Neutrophil (primary cell): ENCODE results near the gene LPCAT1.

Source experiments
- H3K27ac ChIP-seq: fragments of 200-600 bp; sonication (generic); 2 replicates; pipeline ENCODE4 v1.5.1; 2016; ENCODE audit warnings: mild to moderate bottlenecking, moderate library complexity
- H3K27me3 ChIP-seq: fragments of 200-600 bp; sonication (generic); 2 replicates; pipeline ENCODE4 v1.6.0; 2016; ENCODE audit warnings: mild to moderate bottlenecking
- H3K36me3 ChIP-seq: fragments of 200-600 bp; sonication (generic); 2 replicates; pipeline ENCODE4 v1.5.1; 2017
- H3K4me1 ChIP-seq, 2 experiments: fragments of 200-600 bp in 1 of 2; sonication (generic) in 1 of 2; 1 replicate in 1 of 2; 2 replicates in 1 of 2; pipeline versions ENCODE4 v1.5.1 to v1.6.1; 2013 to 2016; ENCODE audit warnings: low read depth in 1 of 2, low read length in 1 of 2, mild to moderate bottlenecking in 1 of 2, moderate library complexity in 1 of 2; ENCODE audit not compliant: control insufficient read depth in 1 of 2, insufficient read depth in 1 of 2
- H3K4me3 ChIP-seq, 2 experiments: fragments of 200-600 bp in 1 of 2; sonication (generic) in 1 of 2; 1 replicate in 1 of 2; 2 replicates in 1 of 2; pipeline ENCODE4 v1.5.1; 2013 to 2016; ENCODE audit warnings: low read depth in 1 of 2, low read length in 1 of 2, mild to moderate bottlenecking in 1 of 2, moderate library complexity in 1 of 2
- H3K9me3 ChIP-seq: fragments of 200-600 bp; sonication (generic); 2 replicates; pipeline ENCODE4 v1.5.1; 2016
- CTCF ChIP-seq: fragments of 200-600 bp; sonication (generic); IDR thresholded peaks from 2 replicates; pipeline ENCODE4 v1.5.1; 2016; ENCODE audit warnings: antibody characterized with exemption

LPCAT1 gene

GRCh38 chr5:1522601-1523479 is 920 bp downstream of the LPCAT1 start:
- no peaks in the 10 kb centered on the region for H3K27me3 ChIP-seq
- peak overlapping the region; percentile 83 to 84 for H3K4me3 ChIP-seq
- peaks cover 28 to 39% of the 10 kb centered on the region in 2 experiments for H3K4me1 ChIP-seq
- no peak for TF ChIP-seq CTCF
- H3K27ac ChIP-seq = peak overlapping the region; percentile 94
- H3K36me3 ChIP-seq = peaks cover 30% of the 10 kb centered on the region
- no peaks in the 10 kb centered on the region for H3K9me3 ChIP-seq

GRCh38 chr5:1521671-1522600 is 1.8 kb downstream of the LPCAT1 start:
- Histone ChIP-seq H3K27ac (peak overlapping the region; percentile 94), H3K36me3 (peaks cover 30% of the 10 kb centered on the region), H3K4me3 (peak overlapping the region; percentile 83 to 84), H3K27me3 (no peaks in the 10 kb centered on the region), H3K4me1 (peaks cover 37 to 48% of the 10 kb centered on the region in 2 experiments), H3K9me3 (no peaks in the 10 kb centered on the region)
- TF ChIP-seq CTCF = no peak

- peak overlapping the region; percentile 94 for H3K27ac ChIP-seq
- H3K4me3 ChIP-seq = no peak overlapping the region
- no peaks in the 10 kb centered on the region for H3K27me3 ChIP-seq
- H3K9me3 ChIP-seq = no peaks in the 10 kb centered on the region
- TF ChIP-seq CTCF = no peak
- peaks cover 48 to 58% of the 10 kb centered on the region in 2 experiments for H3K4me1 ChIP-seq
- peaks cover 30% of the 10 kb centered on the region for H3K36me3 ChIP-seq
These were observed 2.8 kb downstream of the LPCAT1 start for GRCh38 chr5:1520791-1521453.

- Histone ChIP-seq H3K9me3 (no peaks in the 10 kb centered on the region), H3K4me3 (no peak overlapping the region), H3K27ac (no peak overlapping the region), H3K4me1 (peaks cover 60 to 67% of the 10 kb centered on the region in 2 experiments), H3K27me3 (no peaks in the 10 kb centered on the region), H3K36me3 (peaks cover 30% of the 10 kb centered on the region)
- no peak for TF ChIP-seq CTCF
These were observed 4.0 kb downstream of the LPCAT1 start for GRCh38 chr5:1519631-1520210.

- peaks cover 30% of the 10 kb centered on the region for H3K36me3 ChIP-seq
- H3K9me3 ChIP-seq = no peaks in the 10 kb centered on the region
- H3K27me3 ChIP-seq = no peaks in the 10 kb centered on the region
- peaks cover 71 to 79% of the 10 kb centered on the region in 2 experiments for H3K4me1 ChIP-seq
- peak overlapping the region; percentile 97 for H3K27ac ChIP-seq
- H3K4me3 ChIP-seq = no peak overlapping the region
- TF ChIP-seq CTCF = no peak
These were observed 5.9 kb downstream of the LPCAT1 start for GRCh38 chr5:1517838-1518237.
